ENCODE measurements around the gene CTNNA3. TPM values are rescaled to one million over a fixed set of nuclear protein-coding genes. Genes with fewer than 3 reads are reported as not detected.

The CTNNA3 gene
- total RNA-seq, 1 donor from 2014 or later = not detected

GRCh38 chr10:65940816-65941662 is 1755.0 kb downstream of the CTNNA3 start:
- H3K4me3 ChIP-seq (ENCODE audit: low read depth, low read length) = no peak overlapping the region
- H3K36me3 ChIP-seq (ENCODE audit: control insufficient read depth, insufficient read depth, low read length) = no peaks in the 10 kb centered on the region
- no peaks in the 10 kb centered on the region for H3K27me3 ChIP-seq (ENCODE audit: control insufficient read depth, insufficient read depth, low read length)
- DNase-seq (ENCODE audit: low read depth) (no peak), FAIRE-seq (no peak)
- no peak for TF ChIP-seq CTCF (IDR thresholded peaks at IDR 0.05; ENCODE audit: insufficient read depth, low read length, severe bottlenecking)

GRCh38 chr10:65940105-65940504 is 1755.9 kb downstream of the CTNNA3 start:
- FAIRE-seq (no peak), DNase-seq (ENCODE audit: low read depth) (no peak)
- no peak overlapping the region for H3K4me3 ChIP-seq (ENCODE audit: low read depth, low read length)
- no peaks in the 10 kb centered on the region for H3K36me3 ChIP-seq (ENCODE audit: control insufficient read depth, insufficient read depth, low read length)
- no peaks in the 10 kb centered on the region for H3K27me3 ChIP-seq (ENCODE audit: control insufficient read depth, insufficient read depth, low read length)
- TF ChIP-seq CTCF (IDR thresholded peaks at IDR 0.05; ENCODE audit: insufficient read depth, low read length, severe bottlenecking) = no peak

GRCh38 chr10:65931291-65932070 is 1764.5 kb downstream of the CTNNA3 start:
- FAIRE-seq (no peak), DNase-seq (ENCODE audit: low read depth) (peak; percentile 27)
- H3K36me3 ChIP-seq (ENCODE audit: control insufficient read depth, insufficient read depth, low read length) = no peaks in the 10 kb centered on the region
- TF ChIP-seq CTCF (IDR thresholded peaks at IDR 0.05; ENCODE audit: insufficient read depth, low read length, severe bottlenecking) = no peak
- no peaks in the 10 kb centered on the region for H3K27me3 ChIP-seq (ENCODE audit: control insufficient read depth, insufficient read depth, low read length)
- no peak overlapping the region for H3K4me3 ChIP-seq (ENCODE audit: low read depth, low read length)

- FAIRE-seq (no peak), DNase-seq (ENCODE audit: low read depth) (no peak)
- Histone ChIP-seq H3K4me3 (ENCODE audit: low read depth, low read length) (no peak overlapping the region), H3K27me3 (ENCODE audit: control insufficient read depth, insufficient read depth, low read length) (no peaks in the 10 kb centered on the region), H3K36me3 (ENCODE audit: control insufficient read depth, insufficient read depth, low read length) (no peaks in the 10 kb centered on the region)
- no peak for TF ChIP-seq CTCF (IDR thresholded peaks at IDR 0.05; ENCODE audit: insufficient read depth, low read length, severe bottlenecking)
These were observed 1784.7 kb downstream of the CTNNA3 start for GRCh38 chr10:65911151-65911835.

GRCh38 chr10:65910209-65910608 is 1785.8 kb downstream of the CTNNA3 start:
- DNase-seq (ENCODE audit: low read depth) = no peak
- FAIRE-seq = no peak
- Histone ChIP-seq H3K27me3 (ENCODE audit: control insufficient read depth, insufficient read depth, low read length) (no peaks in the 10 kb centered on the region), H3K4me3 (ENCODE audit: low read depth, low read length) (no peak overlapping the region), H3K36me3 (ENCODE audit: control insufficient read depth, insufficient read depth, low read length) (no peaks in the 10 kb centered on the region)
- TF ChIP-seq CTCF (IDR thresholded peaks at IDR 0.05; ENCODE audit: insufficient read depth, low read length, severe bottlenecking) = no peak
